ENCODE measurements around the gene SLC2A6. TPM values are rescaled to one million over a fixed set of nuclear protein-coding genes. Genes with fewer than 3 reads are reported as not detected.

The SLC2A6 gene
- total and polyA plus RNA-seq, 2 experiments from 2014 or later: 2.4 to 8.6 TPM

DNA sequence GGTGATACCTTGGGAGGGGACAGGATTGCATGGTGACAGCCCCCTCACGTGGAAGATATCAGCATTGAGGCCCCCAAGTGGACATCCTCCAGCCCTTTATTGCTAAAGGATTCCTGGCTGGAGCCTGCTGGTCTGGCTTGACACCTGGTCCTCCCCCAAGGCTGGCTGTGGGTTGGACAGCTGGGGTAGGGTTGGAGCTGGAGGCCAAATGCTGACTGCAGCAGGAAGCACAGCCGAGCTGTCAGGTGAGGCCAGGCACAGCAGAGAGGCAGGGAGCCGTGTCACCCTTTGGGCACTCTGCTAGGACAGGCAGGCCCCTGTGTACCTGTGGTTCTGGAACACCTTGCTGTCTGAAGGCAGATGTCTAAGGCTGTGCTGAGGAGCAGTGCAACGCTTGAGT is 16.9 kb downstream of the SLC2A6 start:
- no peak overlapping the region for H3K27ac ChIP-seq
- H3K9me3 ChIP-seq (ENCODE audit: low read depth): no peaks in the 10 kb centered on the region
- no peaks in the 10 kb centered on the region for H3K36me3 ChIP-seq
- DNase-seq (ENCODE audit: low read depth in 1 of 2, low spot score in 1 of 2): no peak
- no peaks in the 10 kb centered on the region for H3K4me1 ChIP-seq (ENCODE audit: low read depth)
- no peaks in the 10 kb centered on the region for H3K27me3 ChIP-seq
- TF ChIP-seq, protein P1, sequence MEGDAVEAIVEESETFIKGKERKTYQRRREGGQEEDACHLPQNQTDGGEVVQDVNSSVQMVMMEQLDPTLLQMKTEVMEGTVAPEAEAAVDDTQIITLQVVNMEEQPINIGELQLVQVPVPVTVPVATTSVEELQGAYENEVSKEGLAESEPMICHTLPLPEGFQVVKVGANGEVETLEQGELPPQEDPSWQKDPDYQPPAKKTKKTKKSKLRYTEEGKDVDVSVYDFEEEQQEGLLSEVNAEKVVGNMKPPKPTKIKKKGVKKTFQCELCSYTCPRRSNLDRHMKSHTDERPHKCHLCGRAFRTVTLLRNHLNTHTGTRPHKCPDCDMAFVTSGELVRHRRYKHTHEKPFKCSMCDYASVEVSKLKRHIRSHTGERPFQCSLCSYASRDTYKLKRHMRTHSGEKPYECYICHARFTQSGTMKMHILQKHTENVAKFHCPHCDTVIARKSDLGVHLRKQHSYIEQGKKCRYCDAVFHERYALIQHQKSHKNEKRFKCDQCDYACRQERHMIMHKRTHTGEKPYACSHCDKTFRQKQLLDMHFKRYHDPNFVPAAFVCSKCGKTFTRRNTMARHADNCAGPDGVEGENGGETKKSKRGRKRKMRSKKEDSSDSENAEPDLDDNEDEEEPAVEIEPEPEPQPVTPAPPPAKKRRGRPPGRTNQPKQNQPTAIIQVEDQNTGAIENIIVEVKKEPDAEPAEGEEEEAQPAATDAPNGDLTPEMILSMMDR (IDR thresholded peaks at IDR 0.05; ENCODE audit: low read depth, low read length): no peak
- no peak overlapping the region for H3K4me3 ChIP-seq

GRCh38 chr9:133460405-133461175 is 18.3 kb downstream of the SLC2A6 start:
- no peaks in the 10 kb centered on the region for H3K27me3 ChIP-seq
- DNase-seq (ENCODE audit: low read depth in 1 of 2, low spot score in 1 of 2): peak; percentile 43 to 69
- TF ChIP-seq, protein P1 (IDR thresholded peaks at IDR 0.05; ENCODE audit: low read depth, low read length): no peak
- no peaks in the 10 kb centered on the region for H3K4me1 ChIP-seq (ENCODE audit: low read depth)
- H3K4me3 ChIP-seq: peak overlapping the region; percentile 52
- H3K27ac ChIP-seq: peak overlapping the region; percentile 90
- no peaks in the 10 kb centered on the region for H3K36me3 ChIP-seq
- H3K9me3 ChIP-seq (ENCODE audit: low read depth): no peaks in the 10 kb centered on the region

DNA sequence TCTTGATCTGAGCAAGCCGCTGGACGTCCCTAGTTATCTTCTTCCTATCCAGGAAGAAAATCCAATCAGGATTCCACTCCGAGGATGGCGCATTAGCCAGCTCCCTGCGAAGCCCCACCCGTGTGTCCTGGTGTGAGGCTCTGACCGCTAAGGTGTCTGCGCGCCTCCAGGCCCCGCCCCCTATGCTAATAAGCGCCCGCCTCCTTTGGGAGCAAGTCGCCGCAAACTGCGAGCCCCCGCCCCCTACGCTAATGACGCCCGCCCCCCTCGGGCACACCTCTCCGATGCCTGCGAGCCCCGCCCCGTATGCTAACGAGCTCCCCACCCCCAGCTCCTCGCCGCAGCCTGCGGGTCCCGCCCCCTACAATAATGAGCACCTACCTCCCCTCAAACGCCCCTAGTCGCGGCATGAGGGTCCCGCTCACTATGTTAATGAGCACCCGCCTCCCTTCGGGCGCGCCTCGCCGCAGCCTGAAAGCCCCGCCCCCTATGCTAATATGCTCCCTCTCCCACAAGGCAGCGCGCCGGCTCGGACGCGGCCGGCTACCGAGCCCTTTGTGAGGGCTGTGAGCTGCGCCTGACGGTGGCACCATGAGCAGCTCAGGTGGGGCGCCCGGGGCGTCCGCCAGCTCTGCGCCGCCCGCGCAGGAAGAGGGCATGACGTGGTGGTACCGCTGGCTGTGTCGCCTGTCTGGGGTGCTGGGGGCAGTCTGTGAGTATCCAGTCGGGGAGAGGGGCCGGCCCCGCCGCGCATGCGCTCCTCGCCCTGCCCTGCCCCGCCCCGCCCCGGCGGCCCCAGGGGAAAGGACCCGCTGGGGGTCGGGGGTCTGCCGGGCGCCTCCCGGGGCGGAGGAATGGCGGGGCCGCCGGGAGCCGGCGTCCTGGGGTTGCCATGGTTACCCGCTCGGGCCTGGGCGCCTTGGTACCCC is 19.2 kb downstream of the SLC2A6 start, which contains the start of gene CACFD1:
TSS of gene CACFD1 (plus strand) at position 503 of the 929 bp plus-strand sequence. CDS start at position 592, 89 bp downstream.
- TF ChIP-seq, protein P1 (IDR thresholded peaks at IDR 0.05; ENCODE audit: low read depth, low read length): no peak
- H3K27ac ChIP-seq: peak within 1 kb of the TSS; percentile 90

GRCh38 chr9:133458643-133459312 is 20.1 kb downstream of the SLC2A6 start:
- TF ChIP-seq, protein P1 (IDR thresholded peaks at IDR 0.05; ENCODE audit: low read depth, low read length): no peak
- no peak for DNase-seq (ENCODE audit: low read depth in 1 of 2, low spot score in 1 of 2)
- H3K4me1 ChIP-seq (ENCODE audit: low read depth): no peaks in the 10 kb centered on the region

More for the DNA sequence above, 19.2 kb downstream of the SLC2A6 start, which contains the start of gene CACFD1:
- Histone ChIP-seq H3K4me1 (ENCODE audit: low read depth) (no peaks in the 10 kb centered on the region), H3K36me3 (no peaks in the 10 kb centered on the region), H3K27me3 (no peaks in the 10 kb centered on the region), H3K9me3 (ENCODE audit: low read depth) (no peaks in the 10 kb centered on the region), H3K4me3 (peak within 1 kb of the TSS; percentile 52)
- DNase-seq (ENCODE audit: low read depth in 1 of 2, low spot score in 1 of 2): peak; percentile 95 to 99

DNA sequence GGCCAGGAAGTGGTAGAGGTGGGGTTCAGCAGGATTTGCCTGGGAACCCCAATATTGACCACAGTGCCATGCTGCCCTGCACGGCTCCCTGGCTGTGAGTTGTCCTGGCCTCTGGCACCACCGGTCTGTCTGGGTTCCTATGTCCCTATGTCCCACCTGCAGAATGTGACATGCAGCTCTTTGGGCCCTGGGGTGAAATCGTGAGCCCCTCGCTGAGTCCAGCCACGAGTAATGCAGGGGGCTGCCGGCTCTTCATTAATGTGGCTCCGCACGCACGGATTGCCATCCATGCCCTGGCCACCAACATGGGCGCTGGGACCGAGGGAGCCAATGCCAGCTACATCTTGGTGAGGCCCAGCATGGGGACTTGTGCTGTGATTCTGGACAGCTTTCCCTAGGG is 21.2 kb downstream of the SLC2A6 start:
- Histone ChIP-seq H3K4me3 (no peak overlapping the region), H3K27ac (no peak overlapping the region), H3K36me3 (no peaks in the 10 kb centered on the region), H3K27me3 (no peaks in the 10 kb centered on the region), H3K4me1 (ENCODE audit: low read depth) (no peaks in the 10 kb centered on the region), H3K9me3 (ENCODE audit: low read depth) (no peaks in the 10 kb centered on the region)
- DNase-seq (ENCODE audit: low read depth in 1 of 2, low spot score in 1 of 2): no peak
- TF ChIP-seq, protein P1 (IDR thresholded peaks at IDR 0.05; ENCODE audit: low read depth, low read length): no peak

More at GRCh38 chr9:133458643-133459312, 20.1 kb downstream of the SLC2A6 start:
- H3K4me3 ChIP-seq: peak overlapping the region; percentile 52
- no peaks in the 10 kb centered on the region for H3K36me3 ChIP-seq
- H3K27me3 ChIP-seq: no peaks in the 10 kb centered on the region
- no peaks in the 10 kb centered on the region for H3K9me3 ChIP-seq (ENCODE audit: low read depth)
- H3K27ac ChIP-seq: no peak overlapping the region
